ENCODE measurements around the gene KRTAP10-9.
"Not testable (repeated sequence)": the region's sequence is repeated elsewhere in the genome, so short reads cannot be mapped to it uniquely, and the experiment has no call there.

The KRTAP10-9 gene

GRCh38 chr21:44603109-44603875, 23.6 kb upstream of the KRTAP10-9 start:
- no peak for FAIRE-seq
- no peak for DNase-seq (ENCODE audit: insufficient read length, low spot score)
- TF ChIP-seq POLR2A (IDR thresholded peaks at IDR 0.05; ENCODE audit: low read depth, low read length) = no peak

- TF ChIP-seq POLR2A (IDR thresholded peaks at IDR 0.05; ENCODE audit: low read depth, low read length) = no peak
- FAIRE-seq = no peak
Observed at GRCh38 chr21:44603911-44604310, 23.0 kb upstream of the KRTAP10-9 start.

GRCh38 chr21:44606495-44606894, 20.4 kb upstream of the KRTAP10-9 start:
- no peak for TF ChIP-seq POLR2A (IDR thresholded peaks at IDR 0.05; ENCODE audit: low read depth, low read length)
- no peak for DNase-seq (ENCODE audit: insufficient read length, low spot score)
- FAIRE-seq = no peak

More at GRCh38 chr21:44603911-44604310, 23.0 kb upstream of the KRTAP10-9 start:
- no peak for DNase-seq (ENCODE audit: insufficient read length, low spot score)

- no peak for TF ChIP-seq POLR2A (IDR thresholded peaks at IDR 0.05; ENCODE audit: low read depth, low read length)
- FAIRE-seq = no peak
- no peak for DNase-seq (ENCODE audit: insufficient read length, low spot score)
Observed at GRCh38 chr21:44609193-44609592, 17.7 kb upstream of the KRTAP10-9 start.

- FAIRE-seq; DNase-seq (ENCODE audit: insufficient read length, low spot score): not testable (repeated sequence)
Observed at GRCh38 chr21:44610157-44610843, 16.6 kb upstream of the KRTAP10-9 start.

- TF ChIP-seq POLR2A (IDR thresholded peaks at IDR 0.05; ENCODE audit: low read depth, low read length) = no peak
- FAIRE-seq (no peak), DNase-seq (ENCODE audit: insufficient read length, low spot score) (no peak)
Observed at GRCh38 chr21:44611551-44611950, 15.3 kb upstream of the KRTAP10-9 start.

GRCh38 chr21:44612029-44612486, 14.8 kb upstream of the KRTAP10-9 start, which contains the start of gene KRTAP10-8:
Gene KRTAP10-8, plus strand, starts transcription at chr21:44612079. Its CDS starts 22 bp downstream, at chr21:44612101.
- DNase-seq (ENCODE audit: insufficient read length, low spot score) (no peak), FAIRE-seq (no peak)

GRCh38 chr21:44612669-44613229, 14.1 kb upstream of the KRTAP10-9 start:
- FAIRE-seq (no peak), DNase-seq (ENCODE audit: insufficient read length, low spot score) (no peak)
- TF ChIP-seq POLR2A (IDR thresholded peaks at IDR 0.05; ENCODE audit: low read depth, low read length) = no peak

More at GRCh38 chr21:44612029-44612486, 14.8 kb upstream of the KRTAP10-9 start, which contains the start of gene KRTAP10-8:
- TF ChIP-seq POLR2A (IDR thresholded peaks at IDR 0.05; ENCODE audit: low read depth, low read length) = no peak

- DNase-seq (ENCODE audit: insufficient read length, low spot score) (no peak), FAIRE-seq (no peak)
- TF ChIP-seq POLR2A (IDR thresholded peaks at IDR 0.05; ENCODE audit: low read depth, low read length) = no peak
Observed at GRCh38 chr21:44613386-44614155, 13.3 kb upstream of the KRTAP10-9 start.

- DNase-seq (ENCODE audit: insufficient read length, low spot score) (no peak), FAIRE-seq (no peak)
- no peak for TF ChIP-seq POLR2A (IDR thresholded peaks at IDR 0.05; ENCODE audit: low read depth, low read length)
Observed at GRCh38 chr21:44614161-44614631, 12.7 kb upstream of the KRTAP10-9 start.

GRCh38 chr21:44614961-44615391, 11.9 kb upstream of the KRTAP10-9 start:
- TF ChIP-seq POLR2A (IDR thresholded peaks at IDR 0.05; ENCODE audit: low read depth, low read length) = no peak
- DNase-seq (ENCODE audit: insufficient read length, low spot score) (no peak), FAIRE-seq (no peak)

GRCh38 chr21:44615466-44615865, 11.4 kb upstream of the KRTAP10-9 start:
- FAIRE-seq (no peak), DNase-seq (ENCODE audit: insufficient read length, low spot score) (no peak)
- TF ChIP-seq POLR2A (IDR thresholded peaks at IDR 0.05; ENCODE audit: low read depth, low read length) = no peak

- no peak for TF ChIP-seq POLR2A (IDR thresholded peaks at IDR 0.05; ENCODE audit: low read depth, low read length)
- DNase-seq (ENCODE audit: insufficient read length, low spot score) (no peak), FAIRE-seq (no peak)
Observed at GRCh38 chr21:44615911-44616590, 10.8 kb upstream of the KRTAP10-9 start.
